ENCODE data around the gene SPNS2. TPM values are rescaled to one million over a fixed set of nuclear protein-coding genes. Genes with fewer than 3 reads are reported as not detected.

The SPNS2 gene
- total RNA-seq, 1 donor from 2014 or later: 0.70 TPM

GRCh38 chr17:4540687-4541327, 42.1 kb downstream of the SPNS2 start:
- no peak overlapping the region for H3K27ac Mint-ChIP-seq (ENCODE audit: unreplicated experiment)
- H3K4me3 Mint-ChIP-seq (ENCODE audit: unreplicated experiment): no peak overlapping the region
- no peak for DNase-seq (ENCODE audit: low spot score)
- no peaks in the 10 kb centered on the region for H3K9me3 Mint-ChIP-seq (ENCODE audit: low read depth)
- H3K36me3 Mint-ChIP-seq (ENCODE audit: low read depth): peaks cover 13% of the 10 kb centered on the region
- no peak for TF ChIP-seq CTCF (IDR thresholded peaks at IDR 0.05)
- H3K4me1 Mint-ChIP-seq (ENCODE audit: low read depth): no peaks in the 10 kb centered on the region
- H3K27me3 Mint-ChIP-seq (ENCODE audit: low read depth): no peaks in the 10 kb centered on the region

- Mint-ChIP-seq H3K27me3 (ENCODE audit: low read depth) (no peaks in the 10 kb centered on the region), H3K36me3 (ENCODE audit: low read depth) (peaks cover 13% of the 10 kb centered on the region), H3K4me1 (ENCODE audit: low read depth) (no peaks in the 10 kb centered on the region), H3K4me3 (ENCODE audit: unreplicated experiment) (no peak overlapping the region), H3K9me3 (ENCODE audit: low read depth) (no peaks in the 10 kb centered on the region), H3K27ac (ENCODE audit: unreplicated experiment) (no peak overlapping the region)
- DNase-seq (ENCODE audit: low spot score): peak; percentile 91
- TF ChIP-seq CTCF (IDR thresholded peaks at IDR 0.05): peak; percentile 14
Observed at GRCh38 chr17:4541328-4542002, 42.8 kb downstream of the SPNS2 start.

GRCh38 chr17:4542003-4542725, 43.5 kb downstream of the SPNS2 start:
- Mint-ChIP-seq H3K4me1 (ENCODE audit: low read depth) (no peaks in the 10 kb centered on the region), H3K9me3 (ENCODE audit: low read depth) (no peaks in the 10 kb centered on the region), H3K4me3 (ENCODE audit: unreplicated experiment) (no peak overlapping the region), H3K27me3 (ENCODE audit: low read depth) (no peaks in the 10 kb centered on the region), H3K36me3 (ENCODE audit: low read depth) (peaks cover 13% of the 10 kb centered on the region), H3K27ac (ENCODE audit: unreplicated experiment) (no peak overlapping the region)
- TF ChIP-seq CTCF (IDR thresholded peaks at IDR 0.05): no peak
- DNase-seq (ENCODE audit: low spot score): no peak

GRCh38 chr17:4542726-4543191, 44.1 kb downstream of the SPNS2 start:
- DNase-seq (ENCODE audit: low spot score): peak; percentile 81
- no peak overlapping the region for H3K4me3 Mint-ChIP-seq (ENCODE audit: unreplicated experiment)
- H3K27me3 Mint-ChIP-seq (ENCODE audit: low read depth): no peaks in the 10 kb centered on the region
- H3K27ac Mint-ChIP-seq (ENCODE audit: unreplicated experiment): no peak overlapping the region
- no peaks in the 10 kb centered on the region for H3K4me1 Mint-ChIP-seq (ENCODE audit: low read depth)
- TF ChIP-seq CTCF (IDR thresholded peaks at IDR 0.05): no peak
- H3K36me3 Mint-ChIP-seq (ENCODE audit: low read depth): peaks cover 15% of the 10 kb centered on the region
- no peaks in the 10 kb centered on the region for H3K9me3 Mint-ChIP-seq (ENCODE audit: low read depth)

GRCh38 chr17:4543557-4544026, 44.9 kb downstream of the SPNS2 start:
- no peak overlapping the region for H3K4me3 Mint-ChIP-seq (ENCODE audit: unreplicated experiment)
- no peaks in the 10 kb centered on the region for H3K9me3 Mint-ChIP-seq (ENCODE audit: low read depth)
- H3K27ac Mint-ChIP-seq (ENCODE audit: unreplicated experiment): no peak overlapping the region
- no peaks in the 10 kb centered on the region for H3K4me1 Mint-ChIP-seq (ENCODE audit: low read depth)
- H3K36me3 Mint-ChIP-seq (ENCODE audit: low read depth): peaks cover 16% of the 10 kb centered on the region
- H3K27me3 Mint-ChIP-seq (ENCODE audit: low read depth): no peaks in the 10 kb centered on the region
- TF ChIP-seq CTCF (IDR thresholded peaks at IDR 0.05): no peak
- DNase-seq (ENCODE audit: low spot score): no peak

All from chondrocyte (in vitro differentiated cells).